Measurements from ENCODE around the gene SORL1.

The SORL1 gene

GRCh38 chr11:121514432-121515334 lies 62.6 kb downstream of the SORL1 start:
- Histone ChIP-seq H3K79me2 (ENCODE audit: insufficient read depth, low read length) (peaks cover 18% of the 10 kb centered on the region; the same call in 1 of the 2 replicates), H3K4me2 (ENCODE audit: low read depth, low read length, poor library complexity, severe bottlenecking) (peak overlapping the region; percentile 41)

GRCh38 chr11:121515335-121515671 lies 63.2 kb downstream of the SORL1 start:
- no peak for TF ChIP-seq EZH2phosphoT487 (IDR thresholded peaks at IDR 0.05; ENCODE audit: borderline replicate concordance)
- no peak for TF ChIP-seq CTCF (conservative IDR thresholded peaks at IDR 0.05; ENCODE audit: low read length)
- Histone ChIP-seq H3K9me3 (ENCODE audit: insufficient read depth, low read depth, low read length) (no peaks in the 10 kb centered on the region), H3K4me3 (ENCODE audit: low read length, poor library complexity, severe bottlenecking) (no peak overlapping the region), H3K9me2 (replicated peaks; ENCODE audit: low read depth, low read length) (no peaks in the 10 kb centered on the region), H3K27me3 (ENCODE audit: insufficient read depth, low read length, poor library complexity, severe bottlenecking) (no peaks in the 10 kb centered on the region), H3K4me1 (ENCODE audit: insufficient read depth, low read length, poor library complexity, severe bottlenecking) (peaks cover 41% of the 10 kb centered on the region), H3K9ac (ENCODE audit: low read depth, low read length, poor library complexity, severe bottlenecking) (peak overlapping the region; percentile 17), H3K4me2 (ENCODE audit: low read depth, low read length, poor library complexity, severe bottlenecking) (peak overlapping the region; percentile 41), H2AFZ (ENCODE audit: low read length) (no peak overlapping the region), H3K79me2 (ENCODE audit: insufficient read depth, low read length) (peaks cover 18% of the 10 kb centered on the region; the same call in 1 of the 2 replicates), H3K36me3 (ENCODE audit: insufficient read depth, low read length) (peaks cover 86% of the 10 kb centered on the region), H4K20me1 (ENCODE audit: insufficient read depth, low read length, poor library complexity, severe bottlenecking) (peaks cover 4% of the 10 kb centered on the region), H3F3A (ENCODE audit: low read depth) (no peaks in the 10 kb centered on the region)

More at GRCh38 chr11:121514432-121515334, 62.6 kb downstream of the SORL1 start:
- H3K4me1 ChIP-seq (ENCODE audit: insufficient read depth, low read length, poor library complexity, severe bottlenecking), result peaks cover 41% of the 10 kb centered on the region
- H4K20me1 ChIP-seq (ENCODE audit: insufficient read depth, low read length, poor library complexity, severe bottlenecking), result peaks cover 4% of the 10 kb centered on the region
- H3K27me3 ChIP-seq (ENCODE audit: insufficient read depth, low read length, poor library complexity, severe bottlenecking), result no peaks in the 10 kb centered on the region
- H3K9me2 ChIP-seq (replicated peaks; ENCODE audit: low read depth, low read length), result no peaks in the 10 kb centered on the region
- H3F3A ChIP-seq (ENCODE audit: low read depth), result no peaks in the 10 kb centered on the region
- H3K36me3 ChIP-seq (ENCODE audit: insufficient read depth, low read length), result peaks cover 87% of the 10 kb centered on the region
- H2AFZ ChIP-seq (ENCODE audit: low read length), result no peak overlapping the region
- TF ChIP-seq EZH2phosphoT487 (IDR thresholded peaks at IDR 0.05; ENCODE audit: borderline replicate concordance), result no peak
- TF ChIP-seq CTCF (conservative IDR thresholded peaks at IDR 0.05; ENCODE audit: low read length), result no peak
- no peak overlapping the region for H3K4me3 ChIP-seq (ENCODE audit: low read length, poor library complexity, severe bottlenecking)
- no peaks in the 10 kb centered on the region for H3K9me3 ChIP-seq (ENCODE audit: insufficient read depth, low read depth, low read length)
- peak overlapping the region; percentile 17 for H3K9ac ChIP-seq (ENCODE audit: low read depth, low read length, poor library complexity, severe bottlenecking)

DNA sequence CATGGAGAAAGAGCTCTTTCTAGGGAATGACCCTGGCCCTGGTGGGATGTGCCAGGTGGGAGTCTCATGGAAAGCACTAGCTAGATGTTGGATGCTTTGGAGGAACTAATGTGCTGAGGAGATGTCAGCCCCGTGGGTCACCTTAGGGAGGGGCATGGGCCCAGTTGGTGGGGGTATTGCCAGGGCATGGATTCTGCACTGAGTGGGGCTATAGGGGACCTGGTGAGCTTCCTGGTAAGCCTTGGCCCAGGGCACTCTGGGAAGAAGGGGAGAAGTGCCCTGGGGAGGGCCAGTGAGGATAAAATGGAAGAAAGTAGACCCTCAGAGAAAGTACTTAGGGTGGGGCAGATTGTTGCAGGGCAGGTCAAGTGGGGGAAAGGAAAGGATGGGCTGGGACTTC lies 65.9 kb downstream of the SORL1 start:
- H3K27me3 ChIP-seq (ENCODE audit: insufficient read depth, low read length, poor library complexity, severe bottlenecking), result no peaks in the 10 kb centered on the region
- H2AFZ ChIP-seq (ENCODE audit: low read length), result no peak overlapping the region
- H3K36me3 ChIP-seq (ENCODE audit: insufficient read depth, low read length), result peaks cover 88% of the 10 kb centered on the region
- H3K79me2 ChIP-seq (ENCODE audit: insufficient read depth, low read length), result peaks cover 18% of the 10 kb centered on the region; the same call in 1 of the 2 replicates
- H3K4me2 ChIP-seq (ENCODE audit: low read depth, low read length, poor library complexity, severe bottlenecking), result no peak overlapping the region
- TF ChIP-seq EZH2phosphoT487 (IDR thresholded peaks at IDR 0.05; ENCODE audit: borderline replicate concordance) (no peak), CTCF (conservative IDR thresholded peaks at IDR 0.05; ENCODE audit: low read length) (no peak)
- H3K9ac ChIP-seq (ENCODE audit: low read depth, low read length, poor library complexity, severe bottlenecking), result no peak overlapping the region
- H3K4me3 ChIP-seq (ENCODE audit: low read length, poor library complexity, severe bottlenecking), result no peak overlapping the region
- no peaks in the 10 kb centered on the region for H3K9me3 ChIP-seq (ENCODE audit: insufficient read depth, low read depth, low read length)
- H3F3A ChIP-seq (ENCODE audit: low read depth), result no peaks in the 10 kb centered on the region
- H3K4me1 ChIP-seq (ENCODE audit: insufficient read depth, low read length, poor library complexity, severe bottlenecking), result peaks cover 28% of the 10 kb centered on the region
- H4K20me1 ChIP-seq (ENCODE audit: insufficient read depth, low read length, poor library complexity, severe bottlenecking), result peaks cover 4% of the 10 kb centered on the region
- H3K9me2 ChIP-seq (replicated peaks; ENCODE audit: low read depth, low read length), result no peaks in the 10 kb centered on the region

All from Loucy (cell line).